CD4-positive, alpha-beta T cell treated with Interleukin-10 for 1 hour (primary cell): ENCODE measurements around the gene NLRP5.
A peak's percentile ranks its signal among the peaks of the same experiment; 100 is the strongest.
"Not testable (repeated sequence)": the region's sequence is repeated elsewhere in the genome, so short reads cannot be mapped to it uniquely, and the experiment has no call there.

Experiments used
- DNase-seq: peaks from one replicate; pipeline ENCODE4 v3.0.0-alpha.2; 2020

Gene NLRP5

GRCh38 chr19:56079609-56080008 lies 93.0 kb downstream of the NLRP5 start:
- DNase-seq: no peak

- peak; percentile 69 for DNase-seq
Measured at GRCh38 chr19:56080669-56081401, 94.3 kb downstream of the NLRP5 start.

GRCh38 chr19:56083668-56084067 lies 97.1 kb downstream of the NLRP5 start:
- no peak for DNase-seq

- no peak for DNase-seq
Measured at GRCh38 chr19:56084835-56085536, 98.4 kb downstream of the NLRP5 start.

GRCh38 chr19:56085571-56086275 lies 99.1 kb downstream of the NLRP5 start:
- DNase-seq: no peak

- DNase-seq: no peak
Measured at GRCh38 chr19:56086671-56087430, 100.3 kb downstream of the NLRP5 start.

GRCh38 chr19:56087647-56088496 lies 101.3 kb downstream of the NLRP5 start:
- DNase-seq: no peak

- DNase-seq: no peak
Measured at GRCh38 chr19:56088497-56089215, 102.1 kb downstream of the NLRP5 start.

GRCh38 chr19:56089344-56089743 lies 102.8 kb downstream of the NLRP5 start:
- DNase-seq: no peak

- DNase-seq: no peak
Measured at GRCh38 chr19:56091066-56091490, 104.5 kb downstream of the NLRP5 start.

GRCh38 chr19:56091751-56092546 lies 105.4 kb downstream of the NLRP5 start:
- DNase-seq: peak; percentile 34

GRCh38 chr19:56092685-56093631 lies 106.4 kb downstream of the NLRP5 start:
- no peak for DNase-seq

- DNase-seq: no peak
Measured at GRCh38 chr19:56094449-56094848, 107.9 kb downstream of the NLRP5 start.

- DNase-seq: no peak
Measured at GRCh38 chr19:56096665-56097064, 110.1 kb downstream of the NLRP5 start.

GRCh38 chr19:56097306-56097705 lies 110.7 kb downstream of the NLRP5 start:
- DNase-seq: no peak

- DNase-seq: no peak
Measured at GRCh38 chr19:56097776-56098175, 111.2 kb downstream of the NLRP5 start.

GRCh38 chr19:56098237-56098636 lies 111.7 kb downstream of the NLRP5 start:
- not testable (repeated sequence) for DNase-seq

GRCh38 chr19:56098731-56099568 lies 112.4 kb downstream of the NLRP5 start:
- no peak for DNase-seq
